Activated naive CD4-positive, alpha-beta T cell treated with anti-CD3 and anti-CD28 coated beads, Interleukin-2, amount 50 U/mL, for 24 hours (primary cell): Measurements from ENCODE around the gene HNRNPA1L2.
"Not testable (repeated sequence)": the region's sequence is repeated elsewhere in the genome, so short reads cannot be mapped to it uniquely, and the experiment has no call there.

Source experiments
- H3K27ac Mint-ChIP-seq: one replicate; pipeline ENCODE4 v1.8.0; 2021; ENCODE audit warnings: mild to moderate bottlenecking, mixed read lengths
- H3K27me3 Mint-ChIP-seq: one replicate; pipeline ENCODE4 v1.8.0; 2021; ENCODE audit warnings: mixed read lengths
- H3K36me3 Mint-ChIP-seq: one replicate; pipeline ENCODE4 v1.8.0; 2021; ENCODE audit warnings: mixed read lengths
- H3K4me1 Mint-ChIP-seq: one replicate; pipeline ENCODE4 v1.8.0; 2021; ENCODE audit warnings: mixed read lengths
- H3K4me3 Mint-ChIP-seq: one replicate; pipeline ENCODE4 v1.8.0; 2021; ENCODE audit warnings: mild to moderate bottlenecking, mixed read lengths
- H3K9me3 Mint-ChIP-seq: one replicate; pipeline ENCODE4 v1.8.0; 2021; ENCODE audit warnings: mixed read lengths

HNRNPA1L2 gene

GRCh38 chr13:52642131-52642530 lies at the start of gene HNRNPA1L2:
Gene HNRNPA1L2 (plus strand): TSS chr13:52642431. CDS start chr13:52642493, 62 bp downstream.
- H3K36me3 Mint-ChIP-seq, result peaks cover 19% of the 10 kb centered on the region
- no peaks in the 10 kb centered on the region for H3K27me3 Mint-ChIP-seq
- no peak within 1 kb of the TSS for H3K27ac Mint-ChIP-seq
- no peak within 1 kb of the TSS for H3K4me3 Mint-ChIP-seq
- no peaks in the 10 kb centered on the region for H3K9me3 Mint-ChIP-seq
- no peaks in the 10 kb centered on the region for H3K4me1 Mint-ChIP-seq

GRCh38 chr13:52593175-52593574 lies 49.1 kb upstream of the HNRNPA1L2 start:
- H3K27me3 Mint-ChIP-seq, result peaks cover 14% of the 10 kb centered on the region
- not testable (repeated sequence) for H3K4me3 Mint-ChIP-seq, H3K4me1 Mint-ChIP-seq

DNA sequence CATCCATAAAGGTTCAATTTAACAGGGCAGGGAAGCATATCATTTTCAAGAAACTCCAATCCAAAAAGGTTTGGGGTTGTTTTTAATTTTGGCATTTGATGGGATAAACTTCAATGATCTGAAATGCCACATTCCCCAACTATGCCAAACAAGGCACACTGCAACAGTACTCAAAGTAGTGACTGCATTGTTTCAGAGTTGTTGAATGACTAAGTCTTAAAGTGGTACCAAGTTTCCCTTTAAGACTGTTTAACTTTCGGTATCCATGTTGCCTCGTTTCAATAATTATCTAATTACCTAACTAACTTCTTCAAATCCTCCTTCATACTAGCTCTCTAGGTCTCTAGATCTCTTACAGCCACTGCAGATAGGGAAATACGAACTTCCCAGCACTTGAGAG lies 48.4 kb upstream of the HNRNPA1L2 start:
- H3K27ac Mint-ChIP-seq, H3K36me3 Mint-ChIP-seq, H3K4me1 Mint-ChIP-seq, H3K9me3 Mint-ChIP-seq, H3K4me3 Mint-ChIP-seq: not testable (repeated sequence)
- peaks cover 18% of the 10 kb centered on the region for H3K27me3 Mint-ChIP-seq

More at GRCh38 chr13:52593175-52593574, 49.1 kb upstream of the HNRNPA1L2 start:
- H3K36me3 Mint-ChIP-seq, H3K9me3 Mint-ChIP-seq, H3K27ac Mint-ChIP-seq: not testable (repeated sequence)

DNA sequence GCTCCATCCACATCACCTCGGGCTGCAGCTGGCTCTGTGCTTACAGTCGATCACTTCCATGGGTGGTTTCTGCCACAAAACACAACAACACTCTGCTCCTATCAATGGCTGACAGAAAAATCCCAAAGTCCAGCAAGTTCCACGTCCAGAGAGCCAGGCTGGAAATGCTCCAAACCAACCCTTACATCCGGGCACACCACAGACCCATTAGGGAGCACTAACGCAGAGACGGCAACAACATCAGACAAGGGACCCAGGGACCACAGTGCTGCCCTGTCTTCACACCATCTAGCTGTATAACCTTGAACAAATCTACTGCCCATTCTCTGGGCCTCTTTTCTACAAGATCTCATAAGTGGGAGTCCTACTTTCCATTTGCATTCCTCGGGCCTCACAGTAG lies 47.9 kb upstream of the HNRNPA1L2 start:
- not testable (repeated sequence) for H3K27ac Mint-ChIP-seq, H3K4me1 Mint-ChIP-seq
- peaks cover 18% of the 10 kb centered on the region for H3K27me3 Mint-ChIP-seq

GRCh38 chr13:52597676-52598075 lies 44.6 kb upstream of the HNRNPA1L2 start:
- no peak overlapping the region for H3K27ac Mint-ChIP-seq
- H3K9me3 Mint-ChIP-seq, result no peaks in the 10 kb centered on the region
- H3K36me3 Mint-ChIP-seq, result peaks cover 2% of the 10 kb centered on the region
- H3K4me1 Mint-ChIP-seq, result peaks cover 9% of the 10 kb centered on the region
- no peak overlapping the region for H3K4me3 Mint-ChIP-seq
- peaks cover 22% of the 10 kb centered on the region for H3K27me3 Mint-ChIP-seq

More for the DNA sequence above, 47.9 kb upstream of the HNRNPA1L2 start:
- H3K4me3 Mint-ChIP-seq, H3K36me3 Mint-ChIP-seq, H3K9me3 Mint-ChIP-seq: not testable (repeated sequence)

GRCh38 chr13:52599037-52599847 lies 43.0 kb upstream of the HNRNPA1L2 start:
- Mint-ChIP-seq H3K36me3 (peaks cover 2% of the 10 kb centered on the region), H3K4me3 (peak overlapping the region; percentile 68), H3K4me1 (peaks cover 9% of the 10 kb centered on the region), H3K9me3 (no peaks in the 10 kb centered on the region), H3K27me3 (peaks cover 22% of the 10 kb centered on the region), H3K27ac (no peak overlapping the region)

GRCh38 chr13:52599848-52600603 lies 42.2 kb upstream of the HNRNPA1L2 start:
- Mint-ChIP-seq H3K4me1 (peaks cover 9% of the 10 kb centered on the region), H3K27me3 (peaks cover 21% of the 10 kb centered on the region), H3K9me3 (no peaks in the 10 kb centered on the region), H3K4me3 (peak overlapping the region; percentile 68), H3K27ac (no peak overlapping the region), H3K36me3 (peaks cover 2% of the 10 kb centered on the region)

DNA sequence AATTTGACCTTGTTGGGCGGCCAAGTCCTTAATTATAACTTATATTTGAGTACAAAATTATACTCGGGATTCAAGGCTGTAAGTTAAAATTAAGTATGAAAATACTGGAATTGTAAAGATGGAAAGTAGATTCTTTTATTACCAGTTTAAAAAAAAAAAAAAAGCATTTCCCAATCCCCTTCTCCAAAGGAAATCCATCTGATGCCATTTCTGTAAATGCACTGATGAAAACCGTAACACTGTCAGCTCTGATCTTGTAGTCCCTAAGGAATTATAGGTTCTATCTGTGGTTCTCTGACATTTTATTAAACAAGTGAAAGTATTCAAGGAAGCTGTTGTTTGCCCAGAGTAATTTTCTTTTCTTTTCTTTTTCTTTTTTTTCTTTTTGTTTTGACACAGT lies 41.6 kb upstream of the HNRNPA1L2 start:
- Mint-ChIP-seq H3K4me1 (peaks cover 9% of the 10 kb centered on the region), H3K4me3 (peak overlapping the region; percentile 57), H3K27me3 (peaks cover 21% of the 10 kb centered on the region), H3K27ac (no peak overlapping the region), H3K9me3 (no peaks in the 10 kb centered on the region), H3K36me3 (peaks cover 2% of the 10 kb centered on the region)

- not testable (repeated sequence) for H3K4me3 Mint-ChIP-seq, H3K27ac Mint-ChIP-seq, H3K4me1 Mint-ChIP-seq, H3K9me3 Mint-ChIP-seq, H3K36me3 Mint-ChIP-seq
- peaks cover 18% of the 10 kb centered on the region for H3K27me3 Mint-ChIP-seq
Observed at GRCh38 chr13:52603316-52603715, 38.9 kb upstream of the HNRNPA1L2 start.

DNA sequence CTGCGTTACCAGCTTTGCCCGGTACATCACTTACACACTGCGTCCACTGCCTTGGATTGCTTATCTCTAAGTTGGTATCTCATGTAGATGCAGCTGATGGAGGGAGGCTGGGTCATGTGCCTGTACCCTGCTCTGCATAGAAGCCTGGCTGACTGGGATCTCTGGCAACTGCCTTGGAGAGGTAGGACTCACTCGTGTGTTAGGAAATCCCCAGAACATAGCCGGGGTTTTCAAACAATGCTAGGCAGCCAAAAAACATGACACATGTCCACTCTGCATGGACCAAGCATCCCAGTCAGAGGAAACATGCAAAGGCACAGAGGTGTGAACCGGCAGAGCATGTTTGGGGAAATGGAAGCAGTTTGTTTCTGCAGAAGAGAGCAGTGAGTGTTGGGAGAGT lies 36.1 kb upstream of the HNRNPA1L2 start:
- H3K27me3 Mint-ChIP-seq, H3K4me3 Mint-ChIP-seq, H3K4me1 Mint-ChIP-seq: not testable (repeated sequence)

DNA sequence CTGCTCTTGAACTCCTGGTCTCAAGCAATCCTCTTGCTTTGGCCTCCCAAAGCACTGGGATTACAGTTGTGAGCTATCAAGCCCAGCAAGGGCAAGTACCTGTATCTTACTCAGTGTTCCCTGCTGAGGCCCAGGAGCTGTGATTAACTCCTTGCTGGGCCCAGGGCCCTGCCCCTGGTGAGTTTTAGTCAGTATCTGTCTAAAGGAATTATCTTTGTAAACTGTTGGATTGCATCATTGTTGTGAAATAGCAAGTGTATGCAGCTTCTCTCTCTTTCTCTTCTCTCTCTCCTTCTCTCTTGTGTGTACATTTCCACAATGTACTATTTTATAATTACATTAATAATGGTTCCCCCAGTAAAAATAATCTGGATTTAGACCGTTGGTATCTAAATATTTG lies 35.4 kb upstream of the HNRNPA1L2 start:
- not testable (repeated sequence) for H3K4me1 Mint-ChIP-seq, H3K4me3 Mint-ChIP-seq, H3K36me3 Mint-ChIP-seq, H3K27me3 Mint-ChIP-seq, H3K27ac Mint-ChIP-seq, H3K9me3 Mint-ChIP-seq

More for the DNA sequence above, 36.1 kb upstream of the HNRNPA1L2 start:
- H3K27ac Mint-ChIP-seq, H3K36me3 Mint-ChIP-seq, H3K9me3 Mint-ChIP-seq: not testable (repeated sequence)

DNA sequence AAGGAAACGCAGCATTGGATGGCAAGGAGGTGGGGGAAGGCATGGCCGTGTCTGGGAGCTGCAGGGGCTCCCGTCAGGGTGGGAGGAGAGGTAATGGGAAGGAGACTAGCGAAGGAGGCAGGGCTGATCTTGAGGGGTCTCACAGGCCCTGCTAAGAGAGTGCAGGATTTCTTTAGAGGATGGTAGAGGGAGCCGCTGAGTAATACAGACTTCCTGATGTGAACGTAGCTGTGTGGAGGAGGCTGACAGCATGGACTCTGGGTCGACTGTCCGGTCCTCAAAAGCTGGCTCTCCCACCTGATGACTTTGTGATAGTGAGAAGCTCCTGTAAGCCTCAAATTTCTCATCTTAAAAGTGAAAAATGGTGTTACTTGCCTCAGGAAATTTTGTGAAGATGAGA lies 34.0 kb upstream of the HNRNPA1L2 start:
- H3K27ac Mint-ChIP-seq, result not testable (repeated sequence)

GRCh38 chr13:52609013-52609606 lies 33.1 kb upstream of the HNRNPA1L2 start:
- H3K4me1 Mint-ChIP-seq, H3K27ac Mint-ChIP-seq, H3K36me3 Mint-ChIP-seq, H3K9me3 Mint-ChIP-seq, H3K27me3 Mint-ChIP-seq, H3K4me3 Mint-ChIP-seq: not testable (repeated sequence)

More for the DNA sequence above, 34.0 kb upstream of the HNRNPA1L2 start:
- H3K4me1 Mint-ChIP-seq, H3K9me3 Mint-ChIP-seq, H3K4me3 Mint-ChIP-seq, H3K27me3 Mint-ChIP-seq, H3K36me3 Mint-ChIP-seq: not testable (repeated sequence)

DNA sequence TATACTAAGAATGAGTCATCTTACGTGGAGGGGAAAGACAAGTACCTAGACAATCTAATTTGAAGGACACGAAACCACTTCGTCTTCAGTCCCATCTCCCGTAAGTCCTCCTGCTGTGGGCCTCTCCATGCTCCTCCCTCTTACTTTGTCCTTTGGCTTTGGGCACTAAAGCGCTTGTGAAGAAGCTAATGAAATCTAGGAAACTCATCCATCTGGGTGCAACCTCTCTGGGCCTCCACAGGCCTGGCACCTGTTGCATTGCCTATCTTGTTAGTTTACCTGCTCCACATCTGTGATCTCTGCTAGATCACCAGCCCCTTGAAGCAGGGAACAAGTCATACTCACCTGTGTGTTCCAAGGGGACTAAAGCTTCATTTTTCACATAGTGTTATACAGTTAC lies 32.1 kb upstream of the HNRNPA1L2 start:
- not testable (repeated sequence) for H3K27ac Mint-ChIP-seq, H3K36me3 Mint-ChIP-seq, H3K4me3 Mint-ChIP-seq, H3K9me3 Mint-ChIP-seq, H3K4me1 Mint-ChIP-seq, H3K27me3 Mint-ChIP-seq

- Mint-ChIP-seq H3K27ac (peak overlapping the region; percentile 47), H3K4me3 (peak overlapping the region; percentile 47), H3K9me3 (no peaks in the 10 kb centered on the region)
Observed at GRCh38 chr13:52615134-52615801, 27.0 kb upstream of the HNRNPA1L2 start.

More at GRCh38 chr13:52615134-52615801, 27.0 kb upstream of the HNRNPA1L2 start:
- Mint-ChIP-seq H3K27me3 (no peaks in the 10 kb centered on the region), H3K4me1 (peaks cover 29% of the 10 kb centered on the region), H3K36me3 (no peaks in the 10 kb centered on the region)
